ENCODE results near the gene CLNS1A.

GRCh38 chr11:77636731-77637344 is 756 bp downstream of the CLNS1A start:
- TF ChIP-seq CTCF (IDR thresholded peaks at IDR 0.05), result no peak
- TF ChIP-seq POLR2A (IDR thresholded peaks at IDR 0.05), result no peak

Data from heart left ventricle (tissue), 13 donors.